HepG2 (cell line): ENCODE results near the gene C16orf95. TPM values are rescaled to one million over a fixed set of nuclear protein-coding genes. Genes with fewer than 3 reads are reported as not detected.
A peak's percentile ranks its signal among the peaks of the same experiment; 100 is the strongest.

Source experiments
- ATAC-seq: fragments of 200-7000 bp; cut with Tn5 transposase; 3 replicates; pipeline ENCODE4 v1.9.1; 2020; ENCODE audit warnings: mild to moderate bottlenecking, moderate library complexity
- BruUV-seq: library from RNA; stranded (reverse); fragments of 400-500 nt; replicated peaks from 2 replicates; lab custom pipeline; 2021; lab: Mats Ljungman, UMichigan
- CTCF ChIA-PET: fragments of 300-600 bp; formaldehyde crosslinking; extraction: SDS; loops from one replicate; lab custom pipeline; 2021; ENCODE audit warnings: low total read pairs, inconsistent platforms, low intra/inter-chr PET ratio; lab: Yijun Ruan, JAX
- POLR2A ChIA-PET: fragments of 350-600 bp; sonication (Branson Sonifier 250); formaldehyde crosslinking; loops from one replicate; lab custom pipeline; 2020; ENCODE audit warnings: antibody characterized with exemption, inconsistent platforms; lab: Yijun Ruan, JAX
- DNase-seq: peaks from one replicate; pipeline ENCODE4 v3.0.0-alpha.2; 2015; ENCODE audit warnings: low spot score
- FAIRE-seq: peaks from 3 replicates; lab custom pipeline; 2011; peaks lifted over from hg19 to GRCh38; lab: Jason Lieb, UNC
- H2AFZ ChIP-seq: one replicate; pipeline ENCODE4 v1.6.1; 2011; ENCODE audit warnings: low read length, inconsistent platforms
- H3K27ac ChIP-seq: fragments of 300-600 bp; 3 replicates; pipeline ENCODE4 v1.8.0; 2011; ENCODE audit warnings: mixed run types, mild to moderate bottlenecking, mixed read lengths, low read length, inconsistent platforms; ENCODE audit not compliant: insufficient read depth; ENCODE audit errors: extremely low read length
- H3K27me3 ChIP-seq, 2 experiments: fragments of 200-600 bp in 1 of 2; 2 replicates in 1 of 2; 3 replicates in 1 of 2; pipeline versions ENCODE4 v1.6.0 to v1.8.0; 2011; ENCODE audit warnings: low read length in 2 of 2, mild to moderate bottlenecking in 2 of 2, moderate library complexity in 2 of 2, inconsistent platforms in 1 of 2; ENCODE audit not compliant: insufficient read depth in 2 of 2, control insufficient read depth in 1 of 2
- H3K36me3 ChIP-seq, 2 experiments: fragments of 200-600 bp in 1 of 2; replicated peaks in 1 of 2; 2 replicates in 1 of 2; 3 replicates in 1 of 2; pipeline versions ENCODE4 v1.5.1 to v1.8.0; 2011; ENCODE audit warnings: low read length in 2 of 2, inconsistent platforms in 1 of 2; ENCODE audit not compliant: insufficient read depth in 2 of 2, control insufficient read depth in 1 of 2
- H3K4me1 ChIP-seq: 2 replicates; pipeline ENCODE4 v1.5.1; 2012; ENCODE audit warnings: low read length, inconsistent platforms; ENCODE audit not compliant: insufficient read depth
- H3K4me2 ChIP-seq: 2 replicates; pipeline ENCODE4 v1.6.0; 2011; ENCODE audit warnings: low read depth, low read length, inconsistent platforms
- H3K4me3 ChIP-seq, 3 experiments: fragments of 200-600 bp in 1 of 3; sonication (generic), shearing (Covaris generic) in 1 of 3; replicated peaks in 1 of 3; 2 replicates each; pipeline ENCODE4 v1.5.1; 2011 to 2016; ENCODE audit warnings: low read length in 3 of 3, inconsistent platforms in 2 of 3, low read depth in 2 of 3, mild to moderate bottlenecking in 2 of 3, control low read depth in 1 of 3, mixed read lengths in 1 of 3; ENCODE audit not compliant: insufficient read depth in 1 of 3
- H3K79me2 ChIP-seq: one replicate; pipeline ENCODE4 v1.6.1; 2011; ENCODE audit warnings: low read length, inconsistent platforms; ENCODE audit not compliant: insufficient read depth
- H3K9ac ChIP-seq: 2 replicates; pipeline ENCODE4 v1.6.0; 2011; ENCODE audit warnings: mild to moderate bottlenecking, low read depth, low read length, inconsistent platforms; ENCODE audit not compliant: insufficient read depth
- H3K9me3 ChIP-seq: 2 replicates; pipeline ENCODE4 v1.5.1; 2012; ENCODE audit warnings: mild to moderate bottlenecking, low read length
- H4K20me1 ChIP-seq: 2 replicates; pipeline ENCODE4 v1.6.0; 2011; ENCODE audit warnings: inconsistent platforms, mild to moderate bottlenecking, low read length, moderate library complexity; ENCODE audit not compliant: insufficient read depth
- DR1 ChIP-seq: sonication (generic); formaldehyde crosslinking; IDR thresholded peaks from 2 replicates; pipeline ENCODE4 v1.8.0; 2021; ENCODE audit warnings: mild to moderate bottlenecking, missing genetic modification reagents, inconsistent platforms
- HOXA3 ChIP-seq: sonication (generic); formaldehyde crosslinking; IDR thresholded peaks from 2 replicates; pipeline ENCODE4 v1.5.0; 2020; ENCODE audit warnings: missing genetic modification reagents
- HOXA7 ChIP-seq: sonication (generic); formaldehyde crosslinking; IDR thresholded peaks from 2 replicates; pipeline ENCODE4 v1.8.1; 2022; ENCODE audit warnings: mild to moderate bottlenecking, missing genetic modification reagents, moderate library complexity
- MXD4 ChIP-seq: IDR thresholded peaks from 2 replicates; pipeline ENCODE4 v1.6.1; 2016; ENCODE audit warnings: mild to moderate bottlenecking, missing biosample characterization, missing genetic modification reagents
- MXI1 ChIP-seq: IDR thresholded peaks from 3 replicates; pipeline ENCODE4 v1.6.1; 2012; ENCODE audit warnings: low read depth, low read length, inconsistent platforms, borderline replicate concordance
- SALL1 ChIP-seq: sonication (generic); formaldehyde crosslinking; IDR thresholded peaks from 2 replicates; pipeline ENCODE4 v1.8.0; 2022; ENCODE audit warnings: mild to moderate bottlenecking, missing genetic modification reagents
- ZBTB38 ChIP-seq: sonication (generic); formaldehyde crosslinking; IDR thresholded peaks from 2 replicates; pipeline ENCODE4 v1.5.1; 2020; ENCODE audit warnings: mild to moderate bottlenecking, missing genetic modification reagents
- ZMYM4 ChIP-seq: sonication (generic); formaldehyde crosslinking; IDR thresholded peaks from 2 replicates; pipeline ENCODE4 v1.8.1; 2023; ENCODE audit warnings: mild to moderate bottlenecking, missing genetic modification reagents
- ZNF776 ChIP-seq: sonication (generic); formaldehyde crosslinking; IDR thresholded peaks from 2 replicates; pipeline ENCODE4 v1.4.0; 2020; ENCODE audit warnings: mild to moderate bottlenecking, missing genetic modification reagents
- WGBS: methylation state at CpG from one replicate; pipeline ENCODE4 v1.1.6; 2017; ENCODE audit warnings: low lambda C conversion rate; 5-methylcytosine and 5-hydroxymethylcytosine counted together
- in situ Hi-C: cut with HindIII; loops from 2 replicates; pipeline ENCODE4 v1.10.0; 2017; ENCODE audit warnings: low pct_unique_long_range_greater_than_20kb; ENCODE audit not compliant: extremely low pct_ligation_motif_present
- intact Hi-C: fragments of 100-400 bp; cut with micrococcal nuclease; formaldehyde crosslinking; loops from one replicate; pipeline ENCODE4 v1.10.0; 2022; ENCODE audit not compliant: unreplicated experiment
- polyA plus RNA-seq, 8 experiments: library from polyadenylated mRNA; depleted of rRNA in 3 of 8; stranded (reverse) in 7 of 8; unstranded in 1 of 8; fragments of >200 nt; fragmentation: Illumina TruSeq in 4 of 8; extraction: Trizol in 4 of 8; gene quantifications; 2 replicates each; pipeline versions ENCODE4 v1.2.1 to v1.2.3, GENCODE V29; 2011 to 2016; ENCODE audit warnings: low read depth in 4 of 8, missing spikeins in 1 of 8, mixed read lengths in 1 of 8; ENCODE audit not compliant: insufficient read depth in 1 of 8
- total RNA-seq, 5 experiments: library from RNA; depleted of rRNA; stranded (reverse); fragments of >200 nt; fragmentation: Illumina TruSeq; extraction: Trizol; gene quantifications; 2 replicates each; pipeline ENCODE4 v1.2.3, GENCODE V29; 2016; ENCODE audit warnings: low read depth in 1 of 5
- TF ChIP-seq, protein P1 (sequence below): sonication (generic); formaldehyde crosslinking; IDR thresholded peaks from 2 replicates; pipeline ENCODE4 v1.5.1; 2020; ENCODE audit warnings: mild to moderate bottlenecking, missing genetic modification reagents, moderate library complexity
- TF ChIP-seq, protein P2 (sequence below): sonication (generic); formaldehyde crosslinking; IDR thresholded peaks from 2 replicates; pipeline ENCODE4 v1.9.0; 2022; ENCODE audit warnings: missing genetic modification reagents, mild to moderate bottlenecking, borderline replicate concordance
- TF ChIP-seq, protein P3 (sequence below): sonication (generic); formaldehyde crosslinking; IDR thresholded peaks from 2 replicates; pipeline ENCODE4 v1.5.0; 2020; ENCODE audit warnings: mild to moderate bottlenecking, missing genetic modification reagents

The C16orf95 gene
- total and polyA plus RNA-seq, 2 of the 13 experiments (the other 11 are each of a cell fraction or from before 2014, with no cell fraction given), result 2.8 to 8.6 TPM

DNA sequence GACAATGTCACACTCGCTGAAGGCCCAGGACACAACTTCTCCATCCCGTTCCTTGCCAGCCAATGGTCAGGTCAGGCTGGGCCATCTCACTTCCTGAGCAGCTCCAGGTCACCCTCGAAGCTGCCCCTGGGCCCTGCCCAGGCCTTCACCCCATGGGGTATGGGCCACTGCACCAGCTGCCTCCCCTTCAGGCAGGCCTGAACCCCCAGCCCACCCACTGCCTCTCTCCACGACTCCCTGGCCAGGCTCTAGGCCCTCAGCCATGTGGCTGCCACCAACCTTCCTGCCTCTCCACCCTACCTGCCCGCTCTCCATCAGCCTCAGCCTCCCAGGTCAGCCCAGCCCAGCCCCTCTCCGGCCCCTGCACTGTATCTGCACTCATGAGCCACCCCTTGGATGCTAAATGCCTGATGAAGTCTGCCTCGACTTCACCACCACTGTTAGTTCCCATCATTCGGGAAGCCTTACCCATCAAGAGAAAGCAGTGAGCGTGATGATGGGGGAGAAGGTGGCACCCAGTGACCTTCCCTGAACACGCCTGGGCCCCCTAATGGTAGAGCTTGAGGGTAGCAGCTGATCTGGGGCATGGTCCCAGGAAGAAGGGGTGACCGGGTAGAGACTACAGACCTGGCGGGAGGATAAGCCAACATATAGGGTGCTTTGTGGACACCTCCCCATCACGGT lies 30.9 kb upstream of the C16orf95 start (continued):
- TF ChIP-seq HOXA7, result no peak
- TF ChIP-seq ZNF776 (CRISPR knock-in tag), result 0 out of 2 replicates have a peak, but pooled peaks have one; percentile 30
- no peak for TF ChIP-seq MXI1
- TF ChIP-seq, all 625 proteins: peak for 11

GRCh38 chr16:87346517-87347060 lies 29.4 kb upstream of the C16orf95 start:
- no peaks in the 10 kb centered on the region for H3K27me3 ChIP-seq
- no peak overlapping the region for H3K9ac ChIP-seq
- H3K27ac ChIP-seq, result peak overlapping the region; percentile 23
- peaks cover 80% of the 10 kb centered on the region for H3K79me2 ChIP-seq
- no peak for DNase-seq
- no peak overlapping the region for H2AFZ ChIP-seq
- H4K20me1 ChIP-seq, result peaks cover 94% of the 10 kb centered on the region
- no peak overlapping the region for H3K4me3 ChIP-seq
- WGBS, result 95% methylated on average over 21 of the region's 21 CpGs
- CTCF ChIA-PET, result no interaction called here
- H3K4me1 ChIP-seq, result no peaks in the 10 kb centered on the region
- in situ Hi-C loops (no loop called here), intact Hi-C loops (no loop called here)
- H3K9me3 ChIP-seq, result no peaks in the 10 kb centered on the region
- H3K36me3 ChIP-seq, result peaks cover 63 to 90% of the 10 kb centered on the region in 2 experiments
- H3K4me2 ChIP-seq, result no peak overlapping the region
- BruUV-seq, result no TSS peak
- ATAC-seq, result no peak
- no peak for FAIRE-seq
- POLR2A ChIA-PET, result no interaction called here
- TF ChIP-seq SALL1 (CRISPR knock-in tag) (0 out of 2 replicates have a peak, but pooled peaks have one; percentile 6), ZMYM4 (0 out of 2 replicates have a peak, but pooled peaks have one; percentile 17), MXD4 (CRISPR knock-in tag) (no peak), DR1 (CRISPR knock-in tag) (no peak), ZBTB38 (CRISPR knock-in tag) (peak; percentile 81; the same call in 1 of the 2 replicates), HOXA3 (CRISPR knock-in tag) (peak; percentile 27; the same call in 1 of the 2 replicates)
- TF ChIP-seq, protein P1, sequence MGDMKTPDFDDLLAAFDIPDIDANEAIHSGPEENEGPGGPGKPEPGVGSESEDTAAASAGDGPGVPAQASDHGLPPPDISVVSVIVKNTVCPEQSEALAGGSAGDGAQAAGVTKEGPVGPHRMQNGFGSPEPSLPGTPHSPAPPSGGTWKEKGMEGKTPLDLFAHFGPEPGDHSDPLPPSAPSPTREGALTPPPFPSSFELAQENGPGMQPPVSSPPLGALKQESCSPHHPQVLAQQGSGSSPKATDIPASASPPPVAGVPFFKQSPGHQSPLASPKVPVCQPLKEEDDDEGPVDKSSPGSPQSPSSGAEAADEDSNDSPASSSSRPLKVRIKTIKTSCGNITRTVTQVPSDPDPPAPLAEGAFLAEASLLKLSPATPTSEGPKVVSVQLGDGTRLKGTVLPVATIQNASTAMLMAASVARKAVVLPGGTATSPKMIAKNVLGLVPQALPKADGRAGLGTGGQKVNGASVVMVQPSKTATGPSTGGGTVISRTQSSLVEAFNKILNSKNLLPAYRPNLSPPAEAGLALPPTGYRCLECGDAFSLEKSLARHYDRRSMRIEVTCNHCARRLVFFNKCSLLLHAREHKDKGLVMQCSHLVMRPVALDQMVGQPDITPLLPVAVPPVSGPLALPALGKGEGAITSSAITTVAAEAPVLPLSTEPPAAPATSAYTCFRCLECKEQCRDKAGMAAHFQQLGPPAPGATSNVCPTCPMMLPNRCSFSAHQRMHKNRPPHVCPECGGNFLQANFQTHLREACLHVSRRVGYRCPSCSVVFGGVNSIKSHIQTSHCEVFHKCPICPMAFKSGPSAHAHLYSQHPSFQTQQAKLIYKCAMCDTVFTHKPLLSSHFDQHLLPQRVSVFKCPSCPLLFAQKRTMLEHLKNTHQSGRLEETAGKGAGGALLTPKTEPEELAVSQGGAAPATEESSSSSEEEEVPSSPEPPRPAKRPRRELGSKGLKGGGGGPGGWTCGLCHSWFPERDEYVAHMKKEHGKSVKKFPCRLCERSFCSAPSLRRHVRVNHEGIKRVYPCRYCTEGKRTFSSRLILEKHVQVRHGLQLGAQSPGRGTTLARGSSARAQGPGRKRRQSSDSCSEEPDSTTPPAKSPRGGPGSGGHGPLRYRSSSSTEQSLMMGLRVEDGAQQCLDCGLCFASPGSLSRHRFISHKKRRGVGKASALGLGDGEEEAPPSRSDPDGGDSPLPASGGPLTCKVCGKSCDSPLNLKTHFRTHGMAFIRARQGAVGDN (CRISPR knock-in tag), result peak; percentile 63
- TF ChIP-seq, protein P2, sequence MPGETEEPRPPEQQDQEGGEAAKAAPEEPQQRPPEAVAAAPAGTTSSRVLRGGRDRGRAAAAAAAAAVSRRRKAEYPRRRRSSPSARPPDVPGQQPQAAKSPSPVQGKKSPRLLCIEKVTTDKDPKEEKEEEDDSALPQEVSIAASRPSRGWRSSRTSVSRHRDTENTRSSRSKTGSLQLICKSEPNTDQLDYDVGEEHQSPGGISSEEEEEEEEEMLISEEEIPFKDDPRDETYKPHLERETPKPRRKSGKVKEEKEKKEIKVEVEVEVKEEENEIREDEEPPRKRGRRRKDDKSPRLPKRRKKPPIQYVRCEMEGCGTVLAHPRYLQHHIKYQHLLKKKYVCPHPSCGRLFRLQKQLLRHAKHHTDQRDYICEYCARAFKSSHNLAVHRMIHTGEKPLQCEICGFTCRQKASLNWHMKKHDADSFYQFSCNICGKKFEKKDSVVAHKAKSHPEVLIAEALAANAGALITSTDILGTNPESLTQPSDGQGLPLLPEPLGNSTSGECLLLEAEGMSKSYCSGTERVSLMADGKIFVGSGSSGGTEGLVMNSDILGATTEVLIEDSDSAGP, result 0 out of 2 replicates have a peak, but pooled peaks have one; percentile 28
- TF ChIP-seq, protein P3, sequence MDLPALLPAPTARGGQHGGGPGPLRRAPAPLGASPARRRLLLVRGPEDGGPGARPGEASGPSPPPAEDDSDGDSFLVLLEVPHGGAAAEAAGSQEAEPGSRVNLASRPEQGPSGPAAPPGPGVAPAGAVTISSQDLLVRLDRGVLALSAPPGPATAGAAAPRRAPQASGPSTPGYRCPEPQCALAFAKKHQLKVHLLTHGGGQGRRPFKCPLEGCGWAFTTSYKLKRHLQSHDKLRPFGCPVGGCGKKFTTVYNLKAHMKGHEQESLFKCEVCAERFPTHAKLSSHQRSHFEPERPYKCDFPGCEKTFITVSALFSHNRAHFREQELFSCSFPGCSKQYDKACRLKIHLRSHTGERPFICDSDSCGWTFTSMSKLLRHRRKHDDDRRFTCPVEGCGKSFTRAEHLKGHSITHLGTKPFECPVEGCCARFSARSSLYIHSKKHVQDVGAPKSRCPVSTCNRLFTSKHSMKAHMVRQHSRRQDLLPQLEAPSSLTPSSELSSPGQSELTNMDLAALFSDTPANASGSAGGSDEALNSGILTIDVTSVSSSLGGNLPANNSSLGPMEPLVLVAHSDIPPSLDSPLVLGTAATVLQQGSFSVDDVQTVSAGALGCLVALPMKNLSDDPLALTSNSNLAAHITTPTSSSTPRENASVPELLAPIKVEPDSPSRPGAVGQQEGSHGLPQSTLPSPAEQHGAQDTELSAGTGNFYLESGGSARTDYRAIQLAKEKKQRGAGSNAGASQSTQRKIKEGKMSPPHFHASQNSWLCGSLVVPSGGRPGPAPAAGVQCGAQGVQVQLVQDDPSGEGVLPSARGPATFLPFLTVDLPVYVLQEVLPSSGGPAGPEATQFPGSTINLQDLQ, result no peak
